Astrocyte of the cerebellum (primary cell): ENCODE data around the gene AMOT.

Source experiments
- DNase-seq: peaks from one replicate; pipeline ENCODE4 v3.0.0-alpha.2; 2011; ENCODE audit warnings: low read depth
- H3K4me3 ChIP-seq: 2 replicates; pipeline ENCODE4 v1.5.1; 2011; ENCODE audit warnings: mild to moderate bottlenecking, low read depth, low read length, moderate library complexity
- CTCF ChIP-seq: IDR thresholded peaks from 2 replicates; pipeline ENCODE4 v1.5.1; 2012; ENCODE audit warnings: low read length, low read depth, moderate library complexity, mild to moderate bottlenecking; ENCODE audit errors: missing control alignments
- in situ Hi-C: cut with HindIII; loops from 2 replicates; pipeline ENCODE4 v1.10.0; 2017; ENCODE audit warnings: low sequenced_read_pairs

AMOT gene

DNA sequence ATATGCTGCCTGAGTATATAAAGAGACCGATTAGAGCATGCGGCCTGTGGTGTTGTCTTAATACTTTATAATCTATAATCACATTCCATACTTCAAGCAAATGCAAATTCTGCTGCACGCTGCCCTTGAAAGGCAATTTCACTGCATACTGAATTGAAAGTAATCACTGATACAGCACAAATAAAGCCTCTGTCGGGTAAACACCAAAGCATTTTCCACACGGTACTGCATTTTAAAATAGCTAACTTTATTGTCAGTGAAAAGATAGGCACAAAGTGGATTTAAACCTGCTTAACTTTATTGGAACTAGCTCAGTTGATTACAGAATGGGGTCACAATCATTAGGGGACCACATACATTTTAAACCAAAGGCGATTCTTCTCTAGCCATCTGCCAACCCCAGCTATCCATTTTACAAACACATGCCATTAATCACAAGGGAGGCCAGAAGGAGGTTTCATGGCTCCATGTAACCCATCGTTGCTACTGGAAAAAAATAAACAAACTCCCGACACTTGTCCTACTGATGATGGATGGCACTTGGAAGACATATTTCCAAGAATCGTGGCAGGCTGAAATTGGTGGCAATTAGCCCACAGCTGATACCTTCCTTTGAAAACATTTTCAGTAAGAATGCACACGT is 65.9 kb downstream of the AMOT start:
- in situ Hi-C loops = loop anchor here (5.0 kb wide), 1 partner anchor 38 kb away; no protein-coding TSS in a partner anchor
- TF ChIP-seq CTCF = no peak

DNA sequence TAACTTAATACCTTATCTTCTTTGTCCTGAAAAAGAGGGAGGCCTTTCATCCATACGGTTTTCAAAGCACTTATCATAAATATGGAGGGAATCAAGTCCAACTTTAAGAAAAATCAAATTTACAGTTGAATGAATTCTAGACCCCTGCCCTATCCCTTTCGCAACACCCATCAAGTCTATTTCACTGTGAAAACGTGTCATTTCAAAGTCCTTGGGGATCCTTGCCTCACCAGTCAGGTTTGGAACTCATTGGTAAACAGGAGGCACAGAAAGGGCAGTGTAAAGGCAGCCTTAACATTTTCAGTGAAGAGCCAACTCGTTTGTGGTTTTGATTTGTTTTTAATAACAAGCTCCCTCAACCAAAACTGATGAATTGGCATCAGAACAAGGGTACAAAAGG is 66.5 kb downstream of the AMOT start:
- TF ChIP-seq CTCF = no peak
- H3K4me3 ChIP-seq = no peak overlapping the region
- DNase-seq = no peak
- in situ Hi-C loops = loop anchor here (5.0 kb wide), 1 partner anchor 38 kb away; no protein-coding TSS in a partner anchor

More for the DNA sequence above, 65.9 kb downstream of the AMOT start:
- DNase-seq = no peak
- H3K4me3 ChIP-seq = no peak overlapping the region

DNA sequence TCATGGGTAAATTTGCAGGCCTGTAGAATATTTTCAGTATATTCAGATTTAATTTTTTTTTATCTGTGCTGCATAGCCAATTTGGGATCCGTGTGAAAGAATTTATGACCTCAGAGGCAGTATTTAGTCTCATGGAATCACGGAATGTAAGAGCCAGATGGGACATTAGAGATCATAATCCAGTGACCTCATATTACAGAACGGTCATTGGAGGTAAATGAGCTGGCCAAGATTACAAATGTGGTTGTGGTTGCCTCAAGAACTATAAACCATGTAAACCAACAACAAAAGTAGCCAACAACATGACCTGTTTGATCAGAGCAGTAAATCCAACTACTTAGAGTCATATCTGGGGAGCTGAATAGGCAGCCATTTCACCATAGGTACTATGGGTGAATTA is 71.6 kb downstream of the AMOT start:
- in situ Hi-C loops = no loop called here
- no peak overlapping the region for H3K4me3 ChIP-seq
- DNase-seq = peak; percentile 6
- no peak for TF ChIP-seq CTCF

- no peak for DNase-seq
- in situ Hi-C loops = no loop called here
- no peak for TF ChIP-seq CTCF
- no peak overlapping the region for H3K4me3 ChIP-seq
Observed at GRCh38 chrX:112768563-112768962, 72.1 kb downstream of the AMOT start.

- DNase-seq = no peak
- in situ Hi-C loops = no loop called here
- TF ChIP-seq CTCF = no peak
- no peak overlapping the region for H3K4me3 ChIP-seq
Observed at GRCh38 chrX:112766774-112767173, 73.9 kb downstream of the AMOT start.

- TF ChIP-seq CTCF = no peak
- DNase-seq = peak; percentile 2
- no peak overlapping the region for H3K4me3 ChIP-seq
- in situ Hi-C loops = no loop called here
Observed at GRCh38 chrX:112761242-112762207, 79.1 kb downstream of the AMOT start.
